ENCODE data around the gene GPATCH2L.

GPATCH2L gene

GRCh38 chr14:76204461-76205230 is 52.9 kb downstream of the GPATCH2L start:
- no peak for TF ChIP-seq CTCF (IDR thresholded peaks at IDR 0.05; ENCODE audit: control extremely low read depth, extremely low read depth, low read depth, missing control alignments)
- no peak for DNase-seq (ENCODE audit: extremely low spot score)
- CTCF ChIA-PET, result interaction anchor here (0.9 to 4.0 kb wide), 6 partner anchors 9 to 183 kb away, joined by 3 to 15 read pairs (median 5); no protein-coding TSS in a partner anchor
- POLR2A ChIA-PET, result no interaction called here

DNA sequence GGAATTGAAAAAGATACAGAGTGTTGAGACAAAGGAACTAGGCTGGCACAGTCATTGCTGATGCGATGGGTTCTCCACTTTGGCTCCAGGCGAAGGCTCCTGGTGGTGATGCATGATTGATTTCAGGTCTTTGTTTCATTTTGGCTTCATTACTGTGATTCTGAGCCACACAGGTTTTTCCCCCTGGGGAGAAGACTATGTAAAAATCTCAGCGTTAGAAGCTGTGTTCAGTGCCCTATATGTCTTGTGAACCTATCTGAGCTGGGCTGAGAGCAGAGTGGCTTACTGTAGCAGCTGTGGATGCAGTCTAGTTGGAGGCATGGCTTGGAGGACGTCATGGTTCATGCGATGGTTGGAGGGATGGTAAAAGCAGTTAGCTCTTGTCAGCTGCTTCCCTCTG is 54.0 kb downstream of the GPATCH2L start:
- DNase-seq (ENCODE audit: extremely low spot score), result no peak
- POLR2A ChIA-PET, result interaction anchor here (0.7 kb wide), 1 partner anchor 291 kb away, joined by 3 read pairs; no protein-coding TSS in a partner anchor
- CTCF ChIA-PET, result interaction anchor here (0.9 to 4.0 kb wide), 6 partner anchors 8 to 182 kb away, joined by 4 to 15 read pairs (median 5); no protein-coding TSS in a partner anchor
- TF ChIP-seq CTCF (IDR thresholded peaks at IDR 0.05; ENCODE audit: control extremely low read depth, extremely low read depth, low read depth, missing control alignments), result no peak

- ChIA-PET CTCF (interaction anchor here (1.1 to 2.5 kb wide), 4 partner anchors 8 to 23 kb away, joined by 4 to 8 read pairs (median 4); no protein-coding TSS in a partner anchor), POLR2A (interaction anchor here (0.5 to 1.2 kb wide), 2 partner anchors 31 to 1330 kb away, joined by 3 read pairs; no protein-coding TSS in a partner anchor)
- no peak for DNase-seq (ENCODE audit: extremely low spot score)
- TF ChIP-seq CTCF (IDR thresholded peaks at IDR 0.05; ENCODE audit: control extremely low read depth, extremely low read depth, low read depth, missing control alignments), result no peak
Observed at GRCh38 chr14:76208340-76208739, 56.6 kb downstream of the GPATCH2L start.

GRCh38 chr14:76212242-76212641 is 60.5 kb downstream of the GPATCH2L start:
- CTCF ChIA-PET, result interaction anchor here (1.0 to 1.5 kb wide), 2 partner anchors 10 to 11 kb away, joined by 5 read pairs; no protein-coding TSS in a partner anchor
- no peak for TF ChIP-seq CTCF (IDR thresholded peaks at IDR 0.05; ENCODE audit: control extremely low read depth, extremely low read depth, low read depth, missing control alignments)
- POLR2A ChIA-PET, result no interaction called here
- DNase-seq (ENCODE audit: extremely low spot score), result no peak

DNA sequence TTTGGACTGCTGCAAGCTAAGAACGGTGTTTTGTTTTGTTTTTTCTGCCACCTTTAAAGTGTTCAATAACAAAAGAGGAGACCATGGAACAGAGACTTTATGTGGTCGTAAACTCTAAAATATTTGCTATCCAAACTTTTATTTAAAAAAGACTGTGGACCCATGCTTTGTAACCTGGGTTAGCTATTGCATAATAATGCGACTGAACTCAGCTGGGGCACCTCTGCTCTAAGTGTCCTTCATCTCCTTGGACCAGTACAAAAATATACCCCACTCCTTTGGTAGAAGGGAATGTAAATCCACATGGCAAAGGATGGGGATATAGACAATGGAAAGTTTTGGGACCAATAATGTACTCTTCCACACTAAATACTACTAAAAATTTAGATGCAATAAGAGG is 65.5 kb downstream of the GPATCH2L start:
- ChIA-PET POLR2A (no interaction called here), CTCF (interaction anchor here (1.4 to 2.0 kb wide), 4 partner anchors 9 to 136 kb away, joined by 3 to 8 read pairs (median 5); no protein-coding TSS in a partner anchor)
- no peak for TF ChIP-seq CTCF (IDR thresholded peaks at IDR 0.05; ENCODE audit: control extremely low read depth, extremely low read depth, low read depth, missing control alignments)
- no peak for DNase-seq (ENCODE audit: extremely low spot score)

DNA sequence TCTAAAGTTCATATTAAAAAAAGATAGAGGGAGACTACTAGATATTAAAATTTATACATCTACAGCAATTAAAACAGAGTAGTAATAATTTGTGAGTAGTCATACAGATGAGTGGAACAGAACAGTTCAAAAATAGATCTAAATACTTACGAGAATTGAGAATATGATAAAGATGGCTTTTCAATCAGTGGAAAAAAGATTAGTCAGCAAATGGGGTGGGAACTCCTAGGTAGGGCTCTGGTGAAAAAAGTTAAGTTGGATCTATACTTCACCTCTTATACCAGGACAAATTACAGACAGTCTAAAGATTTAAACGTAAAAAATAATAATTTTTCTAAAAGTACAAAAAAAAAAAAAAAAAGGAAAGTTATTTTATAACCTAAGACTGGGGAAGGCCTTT is 66.9 kb downstream of the GPATCH2L start:
- ChIA-PET CTCF (no interaction called here), POLR2A (no interaction called here)
- TF ChIP-seq CTCF (IDR thresholded peaks at IDR 0.05; ENCODE audit: control extremely low read depth, extremely low read depth, low read depth, missing control alignments), result no peak
- DNase-seq (ENCODE audit: extremely low spot score), result no peak

Data from GM10248 (cell line).